ENCODE data around the gene ATP6V0A4.
"Not testable (repeated sequence)": the region's sequence is repeated elsewhere in the genome, so short reads cannot be mapped to it uniquely, and the experiment has no call there.

Gene ATP6V0A4

DNA sequence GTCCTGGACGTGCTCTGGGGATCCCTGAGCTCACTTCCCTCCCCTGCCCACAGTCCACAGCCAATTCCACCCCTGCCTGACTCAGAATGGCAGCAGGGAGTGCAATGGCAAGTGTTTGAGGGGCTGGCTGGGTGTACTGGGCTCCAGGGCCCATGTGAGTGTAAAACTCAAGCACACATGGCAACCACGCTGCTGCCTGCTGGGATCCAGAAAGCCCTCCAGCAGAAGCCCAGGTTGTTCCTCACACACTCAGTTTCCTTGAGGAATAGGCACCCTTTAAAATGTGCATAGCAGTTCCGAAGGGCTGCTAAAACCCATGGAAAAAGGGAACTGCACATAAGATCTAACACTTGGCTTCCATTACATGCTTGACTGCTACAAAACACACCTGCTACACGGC lies 11.3 kb upstream of the ATP6V0A4 start:
- TF ChIP-seq CTCF (IDR thresholded peaks at IDR 0.05; ENCODE audit: low read depth, low read length, missing control alignments) = no peak
- no peak for DNase-seq (ENCODE audit: low read depth)
- no peak overlapping the region for H3K4me3 ChIP-seq (ENCODE audit: low read depth, low read length)

DNA sequence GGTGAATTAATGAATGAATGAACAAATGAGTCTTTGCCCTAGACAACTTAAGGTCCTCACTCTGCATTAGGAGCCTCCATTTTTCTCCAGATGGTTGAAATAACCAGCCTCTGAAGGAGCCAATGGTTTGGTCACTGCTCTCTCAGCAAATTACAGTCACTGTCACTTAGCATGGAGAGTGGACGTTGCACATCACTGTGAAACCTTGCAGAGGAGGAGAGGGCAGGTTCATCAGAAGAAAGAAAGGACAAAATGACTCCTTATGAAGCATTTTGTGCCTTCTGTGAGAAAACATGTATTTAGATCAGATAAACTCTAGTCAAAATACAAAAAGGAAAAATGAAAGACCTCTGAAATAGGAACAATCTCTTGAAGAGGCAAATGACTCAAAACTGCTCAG lies 6.6 kb upstream of the ATP6V0A4 start:
- H3K4me3 ChIP-seq (ENCODE audit: low read depth, low read length) = no peak overlapping the region
- TF ChIP-seq CTCF (IDR thresholded peaks at IDR 0.05; ENCODE audit: low read depth, low read length, missing control alignments) = no peak
- DNase-seq (ENCODE audit: low read depth) = no peak

GRCh38 chr7:138802706-138803105 lies 4.7 kb upstream of the ATP6V0A4 start:
- no peak for DNase-seq (ENCODE audit: low read depth)
- TF ChIP-seq CTCF (IDR thresholded peaks at IDR 0.05; ENCODE audit: low read depth, low read length, missing control alignments) = no peak

DNA sequence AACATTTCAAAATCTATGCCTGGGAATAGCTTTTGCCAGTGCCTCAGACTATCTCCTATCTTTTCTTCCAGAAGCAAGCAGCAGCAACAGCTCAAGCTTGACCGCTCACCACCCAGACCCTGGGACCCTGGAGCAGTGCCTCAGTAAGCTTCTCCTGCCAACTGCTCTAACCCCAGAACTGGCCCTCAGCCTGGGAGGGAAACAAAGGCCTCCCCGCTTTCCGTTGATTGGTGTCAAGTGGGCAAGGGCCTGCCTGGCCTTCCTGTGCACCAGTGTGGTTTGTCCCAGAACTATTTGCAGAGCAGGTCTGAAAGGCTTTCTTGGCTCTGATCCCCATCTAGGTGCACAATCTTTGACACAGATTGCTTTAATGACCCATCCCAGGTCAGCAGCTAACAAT lies 3.3 kb upstream of the ATP6V0A4 start:
- no peak for TF ChIP-seq CTCF (IDR thresholded peaks at IDR 0.05; ENCODE audit: low read depth, low read length, missing control alignments)
- H3K4me3 ChIP-seq (ENCODE audit: low read depth, low read length) = no peak overlapping the region
- DNase-seq (ENCODE audit: low read depth) = no peak

More at GRCh38 chr7:138802706-138803105, 4.7 kb upstream of the ATP6V0A4 start:
- H3K4me3 ChIP-seq (ENCODE audit: low read depth, low read length) = no peak overlapping the region

GRCh38 chr7:138799336-138800000 lies 1.5 kb upstream of the ATP6V0A4 start:
- H3K4me3 ChIP-seq (ENCODE audit: low read depth, low read length) = no peak overlapping the region
- no peak for TF ChIP-seq CTCF (IDR thresholded peaks at IDR 0.05; ENCODE audit: low read depth, low read length, missing control alignments)
- no peak for DNase-seq (ENCODE audit: low read depth)

DNA sequence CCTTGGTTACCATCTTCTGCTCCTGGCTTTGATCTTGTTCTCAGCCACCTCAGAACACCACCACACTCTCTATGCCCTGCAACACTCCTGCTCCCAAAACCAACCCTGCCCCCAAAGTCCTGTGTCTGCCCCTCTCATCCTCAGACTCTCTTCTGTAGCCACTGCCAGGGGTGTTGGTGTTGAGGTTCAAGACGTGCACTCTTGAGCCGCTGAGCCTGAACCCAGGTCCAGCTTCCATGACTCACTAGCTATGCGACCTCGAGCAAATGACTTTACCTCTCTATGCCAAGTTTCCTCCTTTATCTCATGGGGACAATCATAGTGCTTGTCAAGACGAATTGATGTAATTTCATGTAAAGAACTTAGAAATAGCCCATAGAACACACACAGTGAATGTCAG lies 840 bp upstream of the ATP6V0A4 start:
- no peak overlapping the region for H3K4me3 ChIP-seq (ENCODE audit: low read depth, low read length)
- no peak for DNase-seq (ENCODE audit: low read depth)
- no peak for TF ChIP-seq CTCF (IDR thresholded peaks at IDR 0.05; ENCODE audit: low read depth, low read length, missing control alignments)

DNA sequence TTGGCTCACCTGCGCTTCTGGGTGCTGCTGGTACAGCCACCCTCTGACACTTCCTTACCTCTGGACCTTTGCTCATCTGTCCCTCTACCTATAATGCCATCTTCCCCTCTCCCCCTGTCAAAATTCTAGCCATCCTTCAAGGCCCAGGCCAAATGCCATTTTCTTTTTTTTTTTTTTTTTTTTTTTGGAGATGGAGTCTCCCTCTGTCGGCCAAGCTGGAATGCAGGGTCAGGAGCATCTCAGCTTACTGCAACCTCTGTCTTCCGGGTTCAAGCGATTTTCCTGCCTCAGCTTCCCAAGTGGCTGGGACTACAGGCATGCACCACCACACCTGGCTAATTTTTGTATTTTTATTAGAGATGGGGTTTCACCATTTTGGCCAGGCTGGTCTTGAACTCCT lies 950 bp downstream of the ATP6V0A4 start:
- H3K4me3 ChIP-seq (ENCODE audit: low read depth, low read length); DNase-seq (ENCODE audit: low read depth): not testable (repeated sequence)
